Fibroblast of lung (primary cell): ENCODE data around the gene PIP4K2A.

ENCODE experiments used
- CTCF ChIP-seq, 2 donors: IDR thresholded peaks in 1 of 2; conservative IDR thresholded peaks in 1 of 2; 1 replicate in 1 of 2; 2 replicates in 1 of 2; pipeline ENCODE4 v1.5.1; 2011 to 2012; ENCODE audit warnings: low read length in 2 of 2, control low read depth in 1 of 2, inconsistent platforms in 1 of 2, low read depth in 1 of 2, mild to moderate bottlenecking in 1 of 2
- EZH2 ChIP-seq: IDR thresholded peaks from 2 replicates; pipeline ENCODE4 v1.5.1; 2012; ENCODE audit warnings: low read length, control low read depth, mild to moderate bottlenecking; ENCODE audit errors: missing control alignments

- TF ChIP-seq CTCF (conservative IDR thresholded peaks at IDR 0.05 in 1 of 2, IDR thresholded peaks at IDR 0.05 in 1 of 2; ENCODE audit: low read depth in 1 of 2, low read length in 2 of 2) (no peak), EZH2 (no peak)
These were observed 37.0 kb downstream of the PIP4K2A start for GRCh38 chr10:22677333-22677732.
